ENCODE measurements around the gene AGBL3.
"Not testable (repeated sequence)": the region's sequence is repeated elsewhere in the genome, so short reads cannot be mapped to it uniquely, and the experiment has no call there.

The AGBL3 gene

DNA sequence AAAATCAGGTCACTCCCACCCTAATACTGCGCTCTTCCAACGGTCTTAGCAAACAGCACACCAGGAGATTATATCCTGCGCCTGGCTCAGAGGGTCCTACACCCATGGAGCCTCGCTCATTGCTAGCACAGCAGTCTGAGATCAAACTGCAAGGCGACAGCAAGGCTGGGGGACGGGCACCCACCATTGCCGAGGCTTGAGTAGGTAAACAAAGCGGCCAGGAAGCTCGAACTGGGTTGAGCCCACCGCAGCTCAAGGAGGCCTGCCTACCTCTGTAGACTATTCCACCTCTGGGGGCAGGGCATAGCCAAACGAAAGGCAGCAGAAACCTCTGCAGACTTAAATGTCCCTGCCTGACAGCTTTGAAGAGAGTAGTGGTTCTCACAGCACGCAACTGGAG lies 80.7 kb downstream of the AGBL3 start:
- not testable (repeated sequence) for H3K4me3 ChIP-seq (ENCODE audit: low read depth in 1 of 5, low read length in 5 of 5); H3K27me3 ChIP-seq (ENCODE audit: control insufficient read depth in 5 of 5, insufficient read depth in 4 of 5, low read length in 5 of 5); H3K4me1 ChIP-seq (ENCODE audit: control insufficient read depth in 5 of 5, insufficient read depth in 5 of 5, low read length in 5 of 5); H3K9ac ChIP-seq (ENCODE audit: low read length in 5 of 5); H3K36me3 ChIP-seq (ENCODE audit: control insufficient read depth in 5 of 5, insufficient read depth in 5 of 5, low read length in 5 of 5); H3K9me3 ChIP-seq (ENCODE audit: control insufficient read depth in 5 of 5, low read length in 5 of 5); H3K27ac ChIP-seq (ENCODE audit: low read depth, low read length)

DNA sequence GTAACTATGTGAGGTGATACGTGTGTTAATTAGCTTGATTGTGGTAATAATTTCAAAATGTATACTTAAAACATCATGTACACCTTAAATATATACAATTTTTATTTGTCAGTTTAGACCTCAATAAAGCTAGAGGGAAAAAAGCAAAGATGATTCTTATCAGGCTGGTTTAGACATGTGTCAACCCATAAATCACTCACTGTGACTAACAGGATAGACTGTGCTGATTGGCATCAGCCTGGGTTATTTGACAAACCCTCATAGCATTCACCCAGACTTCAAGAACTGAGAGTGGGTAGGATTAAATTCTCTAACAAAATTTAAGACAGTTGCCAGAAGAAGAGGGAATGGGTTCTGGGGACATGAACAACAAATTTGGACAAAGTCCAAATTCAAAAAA lies 87.8 kb downstream of the AGBL3 start:
- Histone ChIP-seq H3K4me1 (ENCODE audit: control insufficient read depth in 5 of 5, insufficient read depth in 5 of 5, low read length in 5 of 5) (no peaks in the 10 kb centered on the region), H3K9ac (ENCODE audit: low read length in 5 of 5) (no peak overlapping the region), H3K9me3 (ENCODE audit: control insufficient read depth in 5 of 5, low read length in 5 of 5) (no peaks in the 10 kb centered on the region), H3K27ac (ENCODE audit: low read depth, low read length) (no peak overlapping the region), H3K36me3 (ENCODE audit: control insufficient read depth in 5 of 5, insufficient read depth in 5 of 5, low read length in 5 of 5) (no peaks in the 10 kb centered on the region), H3K27me3 (ENCODE audit: control insufficient read depth in 5 of 5, insufficient read depth in 4 of 5, low read length in 5 of 5) (no peaks in the 10 kb centered on the region), H3K4me3 (ENCODE audit: low read depth in 1 of 5, low read length in 5 of 5) (no peak overlapping the region)

DNA sequence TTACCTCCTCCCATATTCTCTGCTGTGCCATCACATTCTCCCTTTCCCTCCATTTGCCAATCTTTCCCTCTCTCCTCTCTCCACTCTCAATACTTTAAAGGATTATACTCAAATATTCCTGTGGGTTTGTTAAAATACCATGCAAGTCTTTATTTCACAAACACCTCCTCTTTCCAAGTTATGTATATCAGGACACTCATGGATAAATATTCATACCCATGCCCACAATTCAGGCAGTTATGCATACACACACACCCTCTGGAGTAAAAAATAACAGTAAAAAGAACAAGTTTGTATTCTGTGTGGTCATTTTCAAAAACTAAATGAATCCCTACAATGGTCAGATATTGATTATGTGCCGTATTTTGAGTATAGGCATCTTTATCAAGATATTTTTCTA lies 88.2 kb downstream of the AGBL3 start:
- Histone ChIP-seq H3K9ac (ENCODE audit: low read length in 5 of 5) (no peak overlapping the region), H3K4me3 (ENCODE audit: low read depth in 1 of 5, low read length in 5 of 5) (no peak overlapping the region), H3K9me3 (ENCODE audit: control insufficient read depth in 5 of 5, low read length in 5 of 5) (no peaks in the 10 kb centered on the region), H3K27me3 (ENCODE audit: control insufficient read depth in 5 of 5, insufficient read depth in 4 of 5, low read length in 5 of 5) (no peaks in the 10 kb centered on the region), H3K36me3 (ENCODE audit: control insufficient read depth in 5 of 5, insufficient read depth in 5 of 5, low read length in 5 of 5) (no peaks in the 10 kb centered on the region), H3K27ac (ENCODE audit: low read depth, low read length) (no peak overlapping the region), H3K4me1 (ENCODE audit: control insufficient read depth in 5 of 5, insufficient read depth in 5 of 5, low read length in 5 of 5) (no peaks in the 10 kb centered on the region)

DNA sequence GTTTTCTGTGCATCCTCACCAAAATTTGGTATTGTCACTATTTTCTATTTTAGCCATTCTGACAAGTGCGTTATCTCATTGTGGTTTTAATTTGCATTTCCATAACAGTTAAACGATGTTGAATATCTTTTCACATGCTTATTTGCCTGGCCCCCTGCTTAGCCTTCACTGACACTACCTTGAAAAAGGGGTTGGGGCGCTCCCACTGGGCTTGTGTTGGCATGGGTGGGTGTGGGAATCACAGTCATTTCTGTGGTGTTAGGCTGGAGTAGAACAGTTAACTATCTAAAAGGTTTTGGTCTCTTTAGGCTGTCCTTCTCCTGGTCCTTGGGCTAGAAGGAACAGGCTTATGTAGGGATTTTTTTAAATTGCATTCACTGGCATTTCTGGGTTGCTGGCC lies 89.4 kb downstream of the AGBL3 start:
- no peak overlapping the region for H3K4me3 ChIP-seq (ENCODE audit: low read depth in 1 of 5, low read length in 5 of 5)
- H3K27ac ChIP-seq (ENCODE audit: low read depth, low read length), result no peak overlapping the region
- no peaks in the 10 kb centered on the region for H3K4me1 ChIP-seq (ENCODE audit: control insufficient read depth in 5 of 5, insufficient read depth in 5 of 5, low read length in 5 of 5)
- no peak overlapping the region for H3K9ac ChIP-seq (ENCODE audit: low read length in 5 of 5)
- H3K27me3 ChIP-seq (ENCODE audit: control insufficient read depth in 5 of 5, insufficient read depth in 4 of 5, low read length in 5 of 5), result no peaks in the 10 kb centered on the region
- no peaks in the 10 kb centered on the region for H3K9me3 ChIP-seq (ENCODE audit: control insufficient read depth in 5 of 5, low read length in 5 of 5)
- H3K36me3 ChIP-seq (ENCODE audit: control insufficient read depth in 5 of 5, insufficient read depth in 5 of 5, low read length in 5 of 5), result no peaks in the 10 kb centered on the region

DNA sequence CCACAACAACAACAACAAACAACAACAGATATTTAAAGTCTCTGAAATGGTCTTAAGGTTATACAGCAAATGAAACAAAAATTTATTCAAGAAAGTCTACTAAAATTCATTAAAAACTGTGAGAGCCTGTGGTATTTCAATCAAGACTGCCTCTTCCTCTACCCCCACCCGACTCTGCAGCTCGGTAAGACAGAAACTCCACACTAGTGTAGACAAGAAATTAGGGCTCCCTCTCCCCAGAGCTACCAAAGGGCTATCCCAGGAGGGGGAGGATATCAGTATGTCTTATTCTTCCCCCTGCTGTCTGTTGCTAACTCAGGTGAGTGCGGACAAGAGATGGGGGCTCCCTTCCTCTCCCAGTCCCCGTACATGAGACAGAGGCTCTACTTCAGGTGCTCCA lies 90.6 kb downstream of the AGBL3 start:
- H3K4me3 ChIP-seq (ENCODE audit: low read depth in 1 of 5, low read length in 5 of 5), result no peak overlapping the region
- H3K27ac ChIP-seq (ENCODE audit: low read depth, low read length), result no peak overlapping the region
- no peaks in the 10 kb centered on the region for H3K27me3 ChIP-seq (ENCODE audit: control insufficient read depth in 5 of 5, insufficient read depth in 4 of 5, low read length in 5 of 5)
- H3K9ac ChIP-seq (ENCODE audit: low read length in 5 of 5), result no peak overlapping the region
- H3K4me1 ChIP-seq (ENCODE audit: control insufficient read depth in 5 of 5, insufficient read depth in 5 of 5, low read length in 5 of 5), result no peaks in the 10 kb centered on the region
- H3K9me3 ChIP-seq (ENCODE audit: control insufficient read depth in 5 of 5, low read length in 5 of 5), result no peaks in the 10 kb centered on the region
- no peaks in the 10 kb centered on the region for H3K36me3 ChIP-seq (ENCODE audit: control insufficient read depth in 5 of 5, insufficient read depth in 5 of 5, low read length in 5 of 5)

DNA sequence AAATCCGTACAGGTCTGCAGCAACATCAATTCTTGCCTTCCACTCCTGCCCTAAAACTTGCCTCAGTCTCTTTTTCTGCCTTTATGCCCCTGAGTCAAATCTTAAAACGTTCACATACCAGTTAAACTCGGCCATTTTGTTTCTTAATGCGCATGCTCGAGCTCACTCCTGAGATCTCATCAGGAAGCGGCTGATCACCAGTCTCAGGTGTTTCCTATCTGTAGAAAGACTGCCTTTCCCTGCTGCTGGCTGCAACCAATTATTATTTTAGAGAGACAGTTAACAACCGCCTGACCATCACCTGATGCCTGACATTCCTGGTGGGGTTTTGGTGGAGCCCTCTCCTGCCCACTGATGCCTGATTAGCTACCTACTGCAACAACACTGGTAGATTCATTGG lies 91.3 kb downstream of the AGBL3 start:
- Histone ChIP-seq H3K9ac (ENCODE audit: low read length in 5 of 5) (no peak overlapping the region), H3K4me1 (ENCODE audit: control insufficient read depth in 5 of 5, insufficient read depth in 5 of 5, low read length in 5 of 5) (no peaks in the 10 kb centered on the region), H3K27ac (ENCODE audit: low read depth, low read length) (no peak overlapping the region), H3K27me3 (ENCODE audit: control insufficient read depth in 5 of 5, insufficient read depth in 4 of 5, low read length in 5 of 5) (no peaks in the 10 kb centered on the region), H3K9me3 (ENCODE audit: control insufficient read depth in 5 of 5, low read length in 5 of 5) (no peaks in the 10 kb centered on the region), H3K4me3 (ENCODE audit: low read depth in 1 of 5, low read length in 5 of 5) (no peak overlapping the region), H3K36me3 (ENCODE audit: control insufficient read depth in 5 of 5, insufficient read depth in 5 of 5, low read length in 5 of 5) (no peaks in the 10 kb centered on the region)

DNA sequence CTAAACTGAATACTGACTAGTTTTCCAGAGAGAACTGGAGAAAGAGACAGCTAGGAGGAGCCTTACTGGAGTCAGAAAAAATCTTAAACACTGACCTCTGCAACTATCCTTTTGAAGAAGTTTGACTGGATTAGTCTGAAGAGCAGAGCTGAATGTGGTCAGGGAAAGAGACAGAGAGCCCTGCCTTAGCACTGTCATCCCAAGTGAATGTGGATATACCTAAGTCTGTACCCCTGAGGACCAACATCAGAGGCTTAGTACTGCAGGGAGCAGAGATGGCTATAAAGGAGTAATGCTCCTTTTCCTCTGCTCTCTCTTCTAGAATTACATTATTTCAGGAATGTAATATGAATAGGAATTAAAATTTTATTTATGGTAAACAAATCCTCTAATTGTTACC lies 91.7 kb downstream of the AGBL3 start:
- Histone ChIP-seq H3K9ac (ENCODE audit: low read length in 5 of 5) (no peak overlapping the region), H3K36me3 (ENCODE audit: control insufficient read depth in 5 of 5, insufficient read depth in 5 of 5, low read length in 5 of 5) (no peaks in the 10 kb centered on the region), H3K4me3 (ENCODE audit: low read depth in 1 of 5, low read length in 5 of 5) (no peak overlapping the region), H3K27me3 (ENCODE audit: control insufficient read depth in 5 of 5, insufficient read depth in 4 of 5, low read length in 5 of 5) (no peaks in the 10 kb centered on the region), H3K9me3 (ENCODE audit: control insufficient read depth in 5 of 5, low read length in 5 of 5) (no peaks in the 10 kb centered on the region), H3K4me1 (ENCODE audit: control insufficient read depth in 5 of 5, insufficient read depth in 5 of 5, low read length in 5 of 5) (no peaks in the 10 kb centered on the region), H3K27ac (ENCODE audit: low read depth, low read length) (no peak overlapping the region)

DNA sequence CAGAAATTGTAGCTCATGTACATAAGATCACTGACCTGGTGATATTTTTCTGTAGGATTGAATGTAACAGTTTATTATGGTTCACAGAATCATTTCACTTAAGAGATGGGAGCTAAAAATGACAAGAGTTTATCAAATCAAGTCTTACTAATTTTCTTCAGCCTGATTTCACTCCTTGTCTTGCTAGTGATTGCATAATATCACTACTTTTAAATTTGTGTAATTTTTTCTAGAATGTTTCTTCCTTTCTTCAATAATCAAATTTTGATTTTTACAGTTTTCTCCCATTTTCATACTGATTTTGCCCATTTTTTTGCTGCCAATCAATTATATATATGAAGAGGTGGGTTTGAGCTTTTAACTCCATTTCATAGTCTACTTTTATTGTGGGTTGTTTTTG lies 92.8 kb downstream of the AGBL3 start:
- Histone ChIP-seq H3K4me3 (ENCODE audit: low read depth in 1 of 5, low read length in 5 of 5) (no peak overlapping the region), H3K27me3 (ENCODE audit: control insufficient read depth in 5 of 5, insufficient read depth in 4 of 5, low read length in 5 of 5) (no peaks in the 10 kb centered on the region), H3K9ac (ENCODE audit: low read length in 5 of 5) (no peak overlapping the region), H3K4me1 (ENCODE audit: control insufficient read depth in 5 of 5, insufficient read depth in 5 of 5, low read length in 5 of 5) (no peaks in the 10 kb centered on the region), H3K36me3 (ENCODE audit: control insufficient read depth in 5 of 5, insufficient read depth in 5 of 5, low read length in 5 of 5) (no peaks in the 10 kb centered on the region), H3K9me3 (ENCODE audit: control insufficient read depth in 5 of 5, low read length in 5 of 5) (no peaks in the 10 kb centered on the region), H3K27ac (ENCODE audit: low read depth, low read length) (no peak overlapping the region)

DNA sequence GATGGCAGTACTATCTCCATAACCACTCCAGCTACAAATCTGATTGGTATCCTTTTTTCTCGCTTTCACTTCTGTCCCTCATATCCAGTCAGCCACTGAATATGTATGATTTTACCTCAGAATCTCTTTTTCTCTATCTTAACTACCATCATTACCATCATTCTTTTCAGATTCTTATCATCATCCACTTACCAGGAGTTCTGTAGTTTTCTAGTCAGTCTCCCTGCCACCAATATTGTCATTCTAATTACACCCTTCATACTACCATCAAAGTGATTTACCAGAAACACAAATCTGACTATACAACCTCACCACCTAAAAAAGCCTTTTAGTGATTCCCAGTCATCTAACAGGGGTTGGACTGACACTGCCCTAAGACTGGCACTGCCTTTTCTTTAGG lies 96.7 kb downstream of the AGBL3 start:
- H3K9ac ChIP-seq (ENCODE audit: low read length in 5 of 5), result no peak overlapping the region
- no peak overlapping the region for H3K27ac ChIP-seq (ENCODE audit: low read depth, low read length)
- no peaks in the 10 kb centered on the region for H3K36me3 ChIP-seq (ENCODE audit: control insufficient read depth in 5 of 5, insufficient read depth in 5 of 5, low read length in 5 of 5)
- no peaks in the 10 kb centered on the region for H3K4me1 ChIP-seq (ENCODE audit: control insufficient read depth in 5 of 5, insufficient read depth in 5 of 5, low read length in 5 of 5)
- H3K27me3 ChIP-seq (ENCODE audit: control insufficient read depth in 5 of 5, insufficient read depth in 4 of 5, low read length in 5 of 5), result no peaks in the 10 kb centered on the region
- no peaks in the 10 kb centered on the region for H3K9me3 ChIP-seq (ENCODE audit: control insufficient read depth in 5 of 5, low read length in 5 of 5)
- no peak overlapping the region for H3K4me3 ChIP-seq (ENCODE audit: low read depth in 1 of 5, low read length in 5 of 5)

DNA sequence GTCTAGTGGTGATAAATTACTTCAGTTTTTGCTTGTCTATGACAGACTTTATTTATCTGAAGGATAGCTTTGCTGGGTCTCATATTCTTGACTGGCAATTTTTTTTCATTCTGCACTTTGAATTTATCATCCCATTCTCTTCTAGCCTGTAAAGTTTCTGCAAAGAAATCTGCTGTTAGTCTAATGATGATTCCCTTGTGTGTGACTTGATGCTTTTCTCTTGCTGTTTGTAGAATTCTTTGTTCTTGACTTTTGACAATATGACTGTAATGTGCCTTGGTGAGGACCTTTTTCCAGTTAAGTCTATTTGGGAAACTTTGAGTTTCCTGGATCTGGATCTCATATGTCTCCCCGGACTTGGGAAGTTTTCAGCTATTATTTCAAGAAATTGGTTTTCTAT lies 102.3 kb downstream of the AGBL3 start:
- Histone ChIP-seq H3K4me3 (ENCODE audit: low read depth in 1 of 5, low read length in 5 of 5) (no peak overlapping the region), H3K9ac (ENCODE audit: low read length in 5 of 5) (no peak overlapping the region), H3K27me3 (ENCODE audit: control insufficient read depth in 5 of 5, insufficient read depth in 4 of 5, low read length in 5 of 5) (no peaks in the 10 kb centered on the region), H3K27ac (ENCODE audit: low read depth, low read length) (no peak overlapping the region), H3K9me3 (ENCODE audit: control insufficient read depth in 5 of 5, low read length in 5 of 5) (no peaks in the 10 kb centered on the region), H3K36me3 (ENCODE audit: control insufficient read depth in 5 of 5, insufficient read depth in 5 of 5, low read length in 5 of 5) (peaks cover 0 to 6% (median 4%) of the 10 kb centered on the region in 5 donors), H3K4me1 (ENCODE audit: control insufficient read depth in 5 of 5, insufficient read depth in 5 of 5, low read length in 5 of 5) (no peaks in the 10 kb centered on the region)

DNA sequence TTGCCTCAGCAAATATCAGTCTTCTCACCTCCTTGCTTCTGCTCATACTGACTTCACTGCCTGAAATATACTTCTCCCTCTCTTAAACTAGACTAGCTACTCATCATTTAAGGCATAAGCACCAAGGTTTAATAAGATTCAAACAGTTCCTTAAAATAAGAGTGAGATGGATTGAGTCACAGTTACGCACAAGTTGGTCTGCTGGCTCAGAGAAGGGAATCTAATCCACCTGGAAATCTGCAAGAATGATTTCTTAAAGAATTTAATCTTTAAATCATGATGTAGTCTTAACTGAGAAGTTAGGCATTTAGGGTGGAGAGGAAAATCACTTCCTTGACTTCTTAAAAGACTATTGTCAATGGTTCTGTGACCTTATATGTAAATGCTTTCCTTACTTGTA lies 105.4 kb downstream of the AGBL3 start:
- H3K9ac ChIP-seq (ENCODE audit: low read length in 5 of 5), result no peak overlapping the region
- peaks cover 3 to 9% (median 4%) of the 10 kb centered on the region in 5 donors for H3K36me3 ChIP-seq (ENCODE audit: control insufficient read depth in 5 of 5, insufficient read depth in 5 of 5, low read length in 5 of 5)
- no peak overlapping the region for H3K4me3 ChIP-seq (ENCODE audit: low read depth in 1 of 5, low read length in 5 of 5)
- H3K4me1 ChIP-seq (ENCODE audit: control insufficient read depth in 5 of 5, insufficient read depth in 5 of 5, low read length in 5 of 5), result no peaks in the 10 kb centered on the region
- H3K27me3 ChIP-seq (ENCODE audit: control insufficient read depth in 5 of 5, insufficient read depth in 4 of 5, low read length in 5 of 5), result no peaks in the 10 kb centered on the region
- H3K9me3 ChIP-seq (ENCODE audit: control insufficient read depth in 5 of 5, low read length in 5 of 5), result no peaks in the 10 kb centered on the region
- H3K27ac ChIP-seq (ENCODE audit: low read depth, low read length), result no peak overlapping the region

Measured in subcutaneous abdominal adipose tissue (tissue), 5 donors.